Activated CD8-positive, alpha-beta T cell treated with anti-CD3 and anti-CD28 coated beads for 36 hours (primary cell): ENCODE results near the gene ELANE. TPM values are rescaled to one million over a fixed set of nuclear protein-coding genes. Genes with fewer than 3 reads are reported as not detected.

Experiments used
- ATAC-seq: fragments of 200-7000 bp; cut with Tn5 transposase; one replicate; pipeline ENCODE4 v1.10.0; 2021; ENCODE audit warnings: mild to moderate bottlenecking, moderate library complexity
- CTCF ChIA-PET: fragments of 350-600 bp; sonication (Branson Sonifier 250); formaldehyde crosslinking; loops from one replicate; lab custom pipeline; 2021; ENCODE audit warnings: antibody characterized with exemption; lab: Charles Lee
- POLR2A ChIA-PET: fragments of 350-600 bp; sonication (Branson Sonifier 250); formaldehyde crosslinking; loops from one replicate; lab custom pipeline; 2021; ENCODE audit warnings: antibody characterized with exemption; lab: Charles Lee
- DNase-seq: peaks from one replicate; pipeline ENCODE4 v3.0.0-alpha.2; 2020
- H3K27ac Mint-ChIP-seq: one replicate; pipeline ENCODE4 v1.8.0; 2021; ENCODE audit warnings: mild to moderate bottlenecking, mixed read lengths
- H3K27me3 Mint-ChIP-seq: one replicate; pipeline ENCODE4 v1.8.0; 2021; ENCODE audit warnings: mixed read lengths
- H3K36me3 Mint-ChIP-seq: one replicate; pipeline ENCODE4 v1.8.0; 2021; ENCODE audit warnings: low read depth, mixed read lengths
- H3K4me1 Mint-ChIP-seq: one replicate; pipeline ENCODE4 v1.8.0; 2021; ENCODE audit warnings: low read depth, mixed read lengths
- H3K4me3 Mint-ChIP-seq: one replicate; pipeline ENCODE4 v1.8.0; 2021; ENCODE audit warnings: mild to moderate bottlenecking, moderate library complexity, mixed read lengths
- H3K9me3 Mint-ChIP-seq: one replicate; pipeline ENCODE4 v1.8.0; 2021; ENCODE audit warnings: mixed read lengths
- CTCF ChIP-seq: fragments of 200-600 bp; IDR thresholded peaks from one replicate; pipeline ENCODE4 v1.8.0; 2022; ENCODE audit warnings: antibody characterized with exemption, mild to moderate bottlenecking
- intact Hi-C: fragments of 100-400 bp; cut with micrococcal nuclease; formaldehyde crosslinking; loops from one replicate; pipeline ENCODE4 v1.10.0; 2022
- total RNA-seq, 2 experiments: library from RNA; stranded (reverse); gene quantifications; one replicate each; pipeline ENCODE4 v1.2.3, GENCODE V29; 2021

ELANE gene
- total RNA-seq, 2 experiments from 2014 or later = not detected

- TF ChIP-seq CTCF = no peak
- ATAC-seq = no peak
- POLR2A ChIA-PET = no interaction called here
- peaks cover 12% of the 10 kb centered on the region for H3K4me1 Mint-ChIP-seq
- CTCF ChIA-PET = no interaction called here
- peaks cover 2% of the 10 kb centered on the region for H3K9me3 Mint-ChIP-seq
- intact Hi-C loops = no loop called here
- no peak overlapping the region for H3K4me3 Mint-ChIP-seq
- DNase-seq = no peak
- H3K27me3 Mint-ChIP-seq = no peaks in the 10 kb centered on the region
- H3K36me3 Mint-ChIP-seq = peaks cover 9% of the 10 kb centered on the region
- H3K27ac Mint-ChIP-seq = no peak overlapping the region
Observed at GRCh38 chr19:868458-869244, 16.5 kb downstream of the ELANE start.

- ATAC-seq (no peak), DNase-seq (no peak)
- peaks cover 2% of the 10 kb centered on the region for H3K9me3 Mint-ChIP-seq
- ChIA-PET POLR2A (no interaction called here), CTCF (no interaction called here)
- no peak overlapping the region for H3K4me3 Mint-ChIP-seq
- H3K36me3 Mint-ChIP-seq = peaks cover 9% of the 10 kb centered on the region
- no peak for TF ChIP-seq CTCF
- no peaks in the 10 kb centered on the region for H3K27me3 Mint-ChIP-seq
- intact Hi-C loops = no loop called here
- peaks cover 10% of the 10 kb centered on the region for H3K4me1 Mint-ChIP-seq
- H3K27ac Mint-ChIP-seq = no peak overlapping the region
Observed at GRCh38 chr19:869245-870177, 17.4 kb downstream of the ELANE start.

- no peaks in the 10 kb centered on the region for H3K27me3 Mint-ChIP-seq
- DNase-seq = no peak
- no peak overlapping the region for H3K4me3 Mint-ChIP-seq
- ATAC-seq = no peak
- H3K4me1 Mint-ChIP-seq = peaks cover 10% of the 10 kb centered on the region
- POLR2A ChIA-PET = no interaction called here
- peaks cover 9% of the 10 kb centered on the region for H3K36me3 Mint-ChIP-seq
- intact Hi-C loops = no loop called here
- CTCF ChIA-PET = no interaction called here
- no peak overlapping the region for H3K27ac Mint-ChIP-seq
- TF ChIP-seq CTCF = no peak
- H3K9me3 Mint-ChIP-seq = peaks cover 2% of the 10 kb centered on the region
Observed at GRCh38 chr19:870314-870713, 18.2 kb downstream of the ELANE start.

- no peaks in the 10 kb centered on the region for H3K27me3 Mint-ChIP-seq
- intact Hi-C loops = no loop called here
- no peak overlapping the region for H3K4me3 Mint-ChIP-seq
- ChIA-PET POLR2A (no interaction called here), CTCF (interaction anchor here (1.2 kb wide), 1 partner anchor 15 kb away, joined by 3 read pairs; no protein-coding TSS in a partner anchor)
- no peak for TF ChIP-seq CTCF
- no peak for DNase-seq
- no peak for ATAC-seq
- H3K9me3 Mint-ChIP-seq = peaks cover 2% of the 10 kb centered on the region
- no peak overlapping the region for H3K27ac Mint-ChIP-seq
- H3K4me1 Mint-ChIP-seq = peaks cover 10% of the 10 kb centered on the region
- H3K36me3 Mint-ChIP-seq = peaks cover 9% of the 10 kb centered on the region
Observed at GRCh38 chr19:870963-871401, 18.9 kb downstream of the ELANE start.
